GM12878 (cell line): ENCODE results near the gene SSBP4. TPM values are rescaled to one million over a fixed set of nuclear protein-coding genes. Genes with fewer than 3 reads are reported as not detected.

Experiments used
- ATAC-seq: fragments of 200-7000 bp; cut with Tn5 transposase; 3 replicates; pipeline ENCODE4 v1.9.1; 2020; ENCODE audit warnings: mild to moderate bottlenecking, moderate library complexity
- BruUV-seq: library from RNA; stranded (reverse); fragments of 400-500 nt; replicated peaks from 2 replicates; lab custom pipeline; 2021; lab: Mats Ljungman, UMichigan
- CTCF ChIA-PET: fragments of 300-600 bp; sonication (Branson Sonifier 250); formaldehyde crosslinking; extraction: SDS; loops from one replicate; lab custom pipeline; 2021; ENCODE audit warnings: inconsistent platforms; lab: Yijun Ruan, JAX
- POLR2A ChIA-PET: fragments of 350-600 bp; formaldehyde crosslinking; extraction: SDS; loops from one replicate; lab custom pipeline; 2021; ENCODE audit warnings: inconsistent platforms; lab: Charles Lee
- RAD21 ChIA-PET: fragments of 300-600 bp; sonication (Branson Sonifier 250); formaldehyde crosslinking; loops from one replicate; lab custom pipeline; 2023; ENCODE audit warnings: antibody characterized with exemption; ENCODE audit not compliant: unreplicated experiment; lab: Charles Lee
- SMC1A ChIA-PET: fragments of 300-600 bp; sonication (Branson Sonifier 250); formaldehyde crosslinking; loops from one replicate; lab custom pipeline; 2023; ENCODE audit not compliant: unreplicated experiment, uncharacterized antibody; lab: Charles Lee
- DNase-seq: peaks from one replicate; pipeline ENCODE4 v3.0.0-alpha.2; 2011; ENCODE audit warnings: low read depth, low spot score
- FAIRE-seq: peaks from 3 replicates; lab custom pipeline; 2011; peaks lifted over from hg19 to GRCh38; lab: Jason Lieb, UNC
- H2AFZ ChIP-seq: 2 replicates; pipeline ENCODE4 v1.6.0; 2011; ENCODE audit warnings: low read depth, low read length, control low read depth; ENCODE audit not compliant: control insufficient read depth
- H3K27ac ChIP-seq: 2 replicates; pipeline ENCODE4 v1.5.1; 2011; ENCODE audit warnings: control low read depth; ENCODE audit not compliant: control insufficient read depth, insufficient read depth
- H3K27me3 ChIP-seq, 2 experiments: replicated peaks in 1 of 2; 2 replicates each; pipeline versions ENCODE4 v1.6.0 to v1.6.1; 2011; ENCODE audit warnings: low read length in 1 of 2; ENCODE audit not compliant: control insufficient read depth in 2 of 2, insufficient read depth in 2 of 2
- H3K36me3 ChIP-seq, 2 experiments: 2 replicates each; pipeline ENCODE4 v1.5.1; 2011; ENCODE audit warnings: low read length in 1 of 2; ENCODE audit not compliant: control insufficient read depth in 2 of 2, insufficient read depth in 2 of 2
- H3K4me1 ChIP-seq: 2 replicates; pipeline ENCODE4 v1.6.1; 2011; ENCODE audit warnings: mild to moderate bottlenecking, low read length, moderate library complexity, mixed read lengths; ENCODE audit not compliant: control insufficient read depth, insufficient read depth
- H3K4me2 ChIP-seq: 2 replicates; pipeline ENCODE4 v1.6.0; 2011; ENCODE audit warnings: control low read depth; ENCODE audit not compliant: control insufficient read depth, insufficient read depth
- H3K4me3 ChIP-seq: fragments of 200-600 bp; sonication (generic); 2 replicates; pipeline ENCODE4 v1.5.1; 2016
- H3K79me2 ChIP-seq: 2 replicates; pipeline ENCODE4 v1.6.0; 2011; ENCODE audit warnings: low read length; ENCODE audit not compliant: control insufficient read depth, insufficient read depth
- H3K9ac ChIP-seq: 2 replicates; pipeline ENCODE4 v1.8.0; 2011; ENCODE audit warnings: low read length, control low read depth, mixed read lengths; ENCODE audit not compliant: control insufficient read depth, insufficient read depth
- H3K9me3 ChIP-seq: replicated peaks from 3 replicates; pipeline ENCODE4 v1.5.1; 2011; ENCODE audit warnings: mild to moderate bottlenecking, low read length; ENCODE audit not compliant: control insufficient read depth, insufficient read depth
- H4K20me1 ChIP-seq: 2 replicates; pipeline ENCODE4 v1.6.0; 2011; ENCODE audit not compliant: control insufficient read depth, insufficient read depth
- BCL11A ChIP-seq: IDR thresholded peaks from 2 replicates; pipeline ENCODE4 v1.6.1; 2011; ENCODE audit warnings: low read depth, low read length
- CEBPZ ChIP-seq: fragments of 150-350 bp; IDR thresholded peaks from 2 replicates; pipeline ENCODE4 v1.6.1; 2016; ENCODE audit warnings: low read depth, low read length
- LARP7 ChIP-seq: fragments of 450-650 bp; IDR thresholded peaks from 2 replicates; pipeline ENCODE4 v1.6.1; 2017; ENCODE audit warnings: mild to moderate bottlenecking
- MYB ChIP-seq: fragments of 150-350 bp; IDR thresholded peaks from 2 replicates; pipeline ENCODE4 v1.6.1; 2014; ENCODE audit warnings: mild to moderate bottlenecking, low read depth, low read length, borderline replicate concordance
- PAX5 ChIP-seq: IDR thresholded peaks from 2 replicates; pipeline ENCODE4 v1.6.1; 2011; ENCODE audit warnings: low read depth, low read length, borderline replicate concordance
- POLR2A ChIP-seq: IDR thresholded peaks from 2 replicates; pipeline ENCODE4 v1.6.1; 2011; ENCODE audit warnings: low read depth, mild to moderate bottlenecking, low read length
- ZNF24 ChIP-seq: fragments of 450-650 bp; IDR thresholded peaks from 2 replicates; pipeline ENCODE4 v1.6.1; 2017; ENCODE audit warnings: antibody characterized with exemption, mild to moderate bottlenecking
- WGBS: methylation state at CpG from one replicate; pipeline ENCODE4 v1.1.6; 2016; ENCODE audit warnings: low lambda C conversion rate; ENCODE audit not compliant: insufficient replicate concordance, insufficient coverage; ENCODE audit errors: missing lambda C conversion rate; 5-methylcytosine and 5-hydroxymethylcytosine counted together
- in situ Hi-C: fragments of 300-500 bp; cut with MboI; formaldehyde crosslinking; loops from 9 replicates; pipeline ENCODE4 v1.14.3; 2018; ENCODE audit warnings: mixed read lengths
- intact Hi-C: fragments of 100-400 bp; cut with micrococcal nuclease; formaldehyde crosslinking; loops from one replicate; pipeline ENCODE4 v1.14.2; 2022; ENCODE audit not compliant: unreplicated experiment
- polyA plus RNA-seq, 11 experiments: library from polyadenylated mRNA; depleted of rRNA in 4 of 11; unstranded in 6 of 11; stranded (reverse) in 5 of 11; fragments of >200 nt; fragmentation: Nextera tagmentation in 4 of 11; fragmentation: Illumina TruSeq in 1 of 11; extraction: Ambion mirVana in 4 of 11; extraction: Trizol in 1 of 11; gene quantifications; 1 replicate in 1 of 11; 2 replicates in 10 of 11; pipeline versions ENCODE4 v1.2.1 to v1.2.3, GENCODE V29; 2011 to 2016; ENCODE audit warnings: inconsistent platforms in 2 of 11, missing spikeins in 2 of 11, low read depth in 1 of 11
- total RNA-seq, 4 experiments: library from RNA; depleted of rRNA in 3 of 4; stranded (reverse); fragments of >200 nt in 3 of 4; fragmentation: Illumina TruSeq in 1 of 4; extraction: Trizol in 1 of 4; gene quantifications; 2 replicates each; pipeline versions ENCODE4 v1.2.1 to v1.2.3, GENCODE V29; 2013 to 2021

Gene SSBP4
- total and polyA plus RNA-seq, 10 of the 15 experiments (the other 5 are each of a cell fraction or from before 2014, with no cell fraction given) = 0.37 to 150 (median 38.9) TPM

GRCh38 chr19:18424890-18425514 lies 5.8 kb downstream of the SSBP4 start:
- intact Hi-C loops = no loop called here
- no peaks in the 10 kb centered on the region; the same call in 1 of the 2 replicates for H4K20me1 ChIP-seq
- CTCF ChIA-PET = no interaction called here

GRCh38 chr19:18425515-18426415 lies 6.6 kb downstream of the SSBP4 start:
- no peak overlapping the region for H3K9ac ChIP-seq
- no peak for ATAC-seq
- H3K4me3 ChIP-seq = no peak overlapping the region
- no peaks in the 10 kb centered on the region; the same call in 1 of the 2 replicates for H4K20me1 ChIP-seq
- no peak for DNase-seq
- H3K4me1 ChIP-seq = peaks cover 41% of the 10 kb centered on the region
- in situ Hi-C loops (no loop called here), intact Hi-C loops (no loop called here)
- BruUV-seq = no TSS peak
- WGBS = 55% methylated on average over 18 of the region's 18 CpGs
- H3K9me3 ChIP-seq = no peaks in the 10 kb centered on the region
- 0 out of 2 replicates have a peak overlapping the region, but pooled peaks have one; percentile 25 for H3K4me2 ChIP-seq
- peaks cover 43% of the 10 kb centered on the region for H3K79me2 ChIP-seq
- RAD21 ChIA-PET = no interaction called here
- no peaks in the 10 kb centered on the region for H3K27me3 ChIP-seq
- H3K36me3 ChIP-seq = peaks cover 0 to 5% of the 10 kb centered on the region in 2 experiments; a peak in 2 of 4 replicates
- CTCF ChIA-PET = interaction anchor here (1.0 kb wide), 1 partner anchor 76 kb away, joined by 3 read pairs; no protein-coding TSS in a partner anchor
- POLR2A ChIA-PET = interaction anchor here (0.6 kb wide), 1 partner anchor 237 kb away, joined by 4 read pairs; no protein-coding TSS in a partner anchor
- H3K27ac ChIP-seq = no peak overlapping the region
- TF ChIP-seq CEBPZ (no peak), PAX5 (no peak), ZNF24 (peak; percentile 63; the same call in 1 of the 2 replicates), POLR2A (0 out of 2 replicates have a peak, but pooled peaks have one; percentile 27)
- no peak for FAIRE-seq
- no peak overlapping the region for H2AFZ ChIP-seq
- SMC1A ChIA-PET = no interaction called here

More at GRCh38 chr19:18424890-18425514, 5.8 kb downstream of the SSBP4 start:
- SMC1A ChIA-PET = no interaction called here
- Histone ChIP-seq H3K9me3 (no peaks in the 10 kb centered on the region), H3K79me2 (peaks cover 50% of the 10 kb centered on the region), H3K36me3 (peaks cover 0 to 5% of the 10 kb centered on the region in 2 experiments; a peak in 2 of 4 replicates), H3K27ac (no peak overlapping the region), H3K4me1 (peaks cover 36% of the 10 kb centered on the region), H3K4me3 (no peak overlapping the region), H3K9ac (no peak overlapping the region), H3K27me3 (no peaks in the 10 kb centered on the region), H3K4me2 (no peak overlapping the region), H2AFZ (no peak overlapping the region)
- no peak for ATAC-seq
- RAD21 ChIA-PET = no interaction called here
- 79% methylated on average over 12 of the region's 17 CpGs for WGBS
- TF ChIP-seq LARP7 (no peak), MYB (no peak), BCL11A (no peak)
- FAIRE-seq = no peak
- POLR2A ChIA-PET = interaction anchor here (0.6 kb wide), 1 partner anchor 236 kb away, joined by 4 read pairs; no protein-coding TSS in a partner anchor
- BruUV-seq = no TSS peak
- no peak for DNase-seq
- in situ Hi-C loops = no loop called here
